H1 (cell line): Measurements from ENCODE around the gene ALDH3A1. TPM values are rescaled to one million over a fixed set of nuclear protein-coding genes. Genes with fewer than 3 reads are reported as not detected.

ENCODE experiments used
- USF2 ChIP-seq: IDR thresholded peaks from 2 replicates; pipeline ENCODE4 v1.6.1; 2011; ENCODE audit warnings: low read length, improper control_type of control experiment
- polyA plus RNA-seq, 7 experiments: library from polyadenylated mRNA; depleted of rRNA in 3 of 7; stranded (reverse) in 5 of 7; unstranded in 2 of 7; fragments of >200 nt in 5 of 7; fragments of 200-250 nt in 2 of 7; gene quantifications; 1 replicate in 5 of 7; 2 replicates in 1 of 7; 4 replicates in 1 of 7; pipeline versions ENCODE4 v1.2.1 to v1.2.3, GENCODE V29; 2011 to 2013; ENCODE audit warnings: missing spikeins in 2 of 7, mixed read lengths in 2 of 7
- total RNA-seq: library from RNA; stranded (reverse); fragmentation: NEBNext Ultra II Directional; extraction: Animal tissue kit (Norgen Biotek cat#: 25700); gene quantifications from 2 replicates; pipeline ENCODE4 v1.2.1, GENCODE V29; 2021

The ALDH3A1 gene
- total and polyA plus RNA-seq, 2 of the 8 experiments (the other 6 are each of a cell fraction or from before 2014, with no cell fraction given) = 0.37 to 1.4 TPM

DNA sequence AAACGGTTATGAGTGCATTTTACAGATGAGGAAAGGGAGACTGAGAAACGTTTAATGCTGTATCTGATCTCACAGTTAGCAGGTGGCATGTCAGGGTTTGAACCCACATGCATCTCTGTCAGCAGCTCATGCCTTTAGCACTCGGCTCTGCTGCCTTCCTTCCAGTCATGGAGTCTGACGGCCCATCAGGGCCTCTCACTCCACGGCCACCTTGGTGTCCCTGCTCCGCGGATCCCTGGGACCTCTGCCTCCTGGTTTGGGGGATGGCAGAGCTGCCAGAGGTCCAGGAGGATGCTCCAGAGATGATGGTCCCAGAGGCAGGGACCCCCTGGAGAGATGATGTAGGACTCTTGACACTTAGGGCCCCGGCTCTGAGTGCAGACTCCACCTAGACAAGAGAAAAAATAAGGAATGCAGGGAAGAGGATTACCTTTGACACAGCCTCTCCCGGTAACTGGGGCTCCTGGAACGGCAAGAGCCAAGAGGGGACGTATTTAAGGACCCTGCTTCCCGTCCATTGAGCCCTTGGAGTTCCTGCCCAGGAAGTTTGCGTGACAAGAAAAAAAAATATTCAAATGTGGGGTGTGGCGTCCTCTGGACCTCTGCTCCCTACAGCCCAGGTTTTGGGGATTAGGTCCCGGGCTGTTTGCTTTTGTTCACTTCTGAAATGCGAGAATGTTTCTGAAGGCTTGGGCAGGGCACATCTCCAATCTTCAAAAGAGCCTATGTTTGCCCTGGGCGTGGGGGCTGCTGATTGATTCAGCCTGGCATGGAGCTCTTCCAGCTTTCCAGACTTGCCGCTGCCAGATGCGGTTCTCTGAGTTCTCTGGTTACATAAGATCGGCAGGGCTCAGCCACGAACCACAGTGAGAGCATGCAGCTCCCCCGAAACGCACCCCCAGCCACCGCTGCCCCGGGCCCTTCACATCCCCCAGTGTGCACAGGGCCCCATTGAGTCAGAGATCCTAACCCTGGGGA, at the start of gene ALDH3A1 (continued):
- TF ChIP-seq USF2 = no peak
